Fibroblast of skin of right biceps (primary cell): Measurements from ENCODE around the gene SPSB3.

ENCODE experiments used
- DNase-seq: peaks from one replicate; pipeline ENCODE4 v3.0.0-alpha.2; 2013

The SPSB3 gene

GRCh38 chr16:1762196-1762878, 20.0 kb downstream of the SPSB3 start:
- no peak for DNase-seq

- no peak for DNase-seq
These were observed 20.6 kb downstream of the SPSB3 start for GRCh38 chr16:1761751-1762150.

GRCh38 chr16:1760911-1761310, 21.5 kb downstream of the SPSB3 start:
- no peak for DNase-seq

- no peak for DNase-seq
These were observed 22.9 kb downstream of the SPSB3 start for GRCh38 chr16:1759511-1759910.

- DNase-seq, result no peak
These were observed 23.4 kb downstream of the SPSB3 start for GRCh38 chr16:1758923-1759322.

- no peak for DNase-seq
These were observed 24.5 kb downstream of the SPSB3 start for GRCh38 chr16:1757714-1758461.

- DNase-seq, result no peak
These were observed 28.2 kb downstream of the SPSB3 start for GRCh38 chr16:1754204-1754603.

- no peak for DNase-seq
These were observed 29.5 kb downstream of the SPSB3 start for GRCh38 chr16:1752853-1753252.

- no peak for DNase-seq
These were observed 30.4 kb downstream of the SPSB3 start for GRCh38 chr16:1751946-1752345.

GRCh38 chr16:1749152-1750117, 32.9 kb downstream of the SPSB3 start:
- no peak for DNase-seq

- no peak for DNase-seq
These were observed 34.4 kb downstream of the SPSB3 start for GRCh38 chr16:1747934-1748333.

GRCh38 chr16:1746693-1747195, 35.6 kb downstream of the SPSB3 start:
- DNase-seq, result no peak

GRCh38 chr16:1745900-1746692, 36.3 kb downstream of the SPSB3 start:
- DNase-seq, result peak; percentile 73

- peak; percentile 79 for DNase-seq
These were observed 37.0 kb downstream of the SPSB3 start for GRCh38 chr16:1745181-1745899.

- no peak for DNase-seq
These were observed 38.0 kb downstream of the SPSB3 start for GRCh38 chr16:1744338-1744840.

- DNase-seq, result no peak
These were observed 38.7 kb downstream of the SPSB3 start for GRCh38 chr16:1743376-1744337.

- no peak for DNase-seq
These were observed 40.7 kb downstream of the SPSB3 start for GRCh38 chr16:1741553-1742165.

GRCh38 chr16:1740781-1741490, 41.4 kb downstream of the SPSB3 start:
- DNase-seq, result no peak

GRCh38 chr16:1740234-1740633, 42.1 kb downstream of the SPSB3 start:
- no peak for DNase-seq
